HEK293 (cell line): ENCODE results near the gene LIPK.

Source experiments
- CTCF ChIA-PET: fragments of 350-600 bp; formaldehyde crosslinking; extraction: SDS; loops from one replicate; lab custom pipeline; 2021; ENCODE audit warnings: antibody characterized with exemption; lab: Yijun Ruan, JAX
- POLR2A ChIA-PET: fragments of 300-600 bp; formaldehyde crosslinking; extraction: SDS; loops from one replicate; lab custom pipeline; 2020; ENCODE audit warnings: antibody characterized with exemption, inconsistent platforms; lab: Yijun Ruan, JAX
- H3K27ac ChIP-seq: fragments of 200-500 bp; sonication (Bioruptor generic); 2 replicates; pipeline ENCODE4 v1.5.1; 2014; ENCODE audit warnings: low read depth, low read length, control low read depth, inconsistent platforms; ENCODE audit errors: extremely low read depth
- H3K36me3 ChIP-seq, 2 experiments: fragments of 200-500 bp in 1 of 2; sonication (Bioruptor generic) in 1 of 2; 1 replicate in 1 of 2; 2 replicates in 1 of 2; pipeline ENCODE4 v1.5.1; 2014 to 2017; ENCODE audit warnings: inconsistent platforms in 2 of 2, low read length in 2 of 2; ENCODE audit not compliant: control insufficient read depth in 2 of 2, insufficient read depth in 1 of 2
- H3K4me1 ChIP-seq: fragments of 200-500 bp; sonication (Bioruptor generic); 2 replicates; pipeline ENCODE4 v1.5.1; 2014; ENCODE audit warnings: mild to moderate bottlenecking, low read length, inconsistent platforms; ENCODE audit not compliant: control insufficient read depth, insufficient read depth
- H3K4me3 ChIP-seq: 2 replicates; pipeline ENCODE4 v1.5.1; 2011; ENCODE audit warnings: low read depth, mild to moderate bottlenecking, control low read depth, low read length, moderate library complexity
- H3K9me3 ChIP-seq: fragments of 200-500 bp; sonication (Bioruptor generic); 2 replicates; pipeline ENCODE4 v1.5.1; 2014; ENCODE audit warnings: low read depth, low read length, inconsistent platforms; ENCODE audit not compliant: control insufficient read depth, insufficient read depth
- EGR2 ChIP-seq: fragments of 450-650 bp; formaldehyde crosslinking; IDR thresholded peaks from 2 replicates; pipeline ENCODE4 v1.5.1; 2016; ENCODE audit warnings: low read depth, missing biosample characterization, missing genetic modification characterization
- KLF7 ChIP-seq: fragments of 450-650 bp; formaldehyde crosslinking; IDR thresholded peaks from 2 replicates; pipeline ENCODE4 v1.5.1; 2016; ENCODE audit warnings: missing biosample characterization, missing genetic modification characterization, borderline replicate concordance
- RBAK ChIP-seq: fragments of 450-650 bp; formaldehyde crosslinking; IDR thresholded peaks from 2 replicates; pipeline ENCODE4 v1.5.1; 2016; ENCODE audit warnings: missing biosample characterization, missing genetic modification characterization
- ZBTB17 ChIP-seq: fragments of 450-650 bp; formaldehyde crosslinking; IDR thresholded peaks from 2 replicates; pipeline ENCODE4 v1.5.1; 2016; ENCODE audit warnings: missing biosample characterization, missing genetic modification characterization
- ZFHX2 ChIP-seq: fragments of 450-650 bp; formaldehyde crosslinking; conservative IDR thresholded peaks from 2 replicates; pipeline ENCODE4 v1.5.1; 2016; ENCODE audit warnings: missing biosample characterization, missing genetic modification characterization
- ZFP41 ChIP-seq: fragments of 450-650 bp; formaldehyde crosslinking; IDR thresholded peaks from 2 replicates; pipeline ENCODE4 v1.5.1; 2016; ENCODE audit warnings: missing biosample characterization, missing genetic modification characterization, borderline replicate concordance
- ZIC2 ChIP-seq: fragments of 450-650 bp; formaldehyde crosslinking; IDR thresholded peaks from 2 replicates; pipeline ENCODE4 v1.5.1; 2016; ENCODE audit warnings: missing biosample characterization, missing genetic modification characterization
- ZNF10 ChIP-seq: fragments of 450-650 bp; formaldehyde crosslinking; IDR thresholded peaks from 2 replicates; pipeline ENCODE4 v1.5.1; 2017; ENCODE audit warnings: missing biosample characterization, missing genetic modification characterization
- ZNF354C ChIP-seq: fragments of 450-650 bp; formaldehyde crosslinking; IDR thresholded peaks from 2 replicates; pipeline ENCODE4 v1.5.1; 2016; ENCODE audit warnings: missing biosample characterization, missing genetic modification characterization, low read depth, borderline replicate concordance
- ZNF391 ChIP-seq: fragments of 450-650 bp; formaldehyde crosslinking; IDR thresholded peaks from 2 replicates; pipeline ENCODE4 v1.5.1; 2016; ENCODE audit warnings: low read depth, missing biosample characterization, missing genetic modification characterization, borderline replicate concordance
- ZNF558 ChIP-seq: fragments of 450-650 bp; formaldehyde crosslinking; IDR thresholded peaks from 2 replicates; pipeline ENCODE4 v1.5.1; 2016; ENCODE audit warnings: missing biosample characterization, missing genetic modification characterization
- ZNF624 ChIP-seq: fragments of 450-650 bp; formaldehyde crosslinking; IDR thresholded peaks from 2 replicates; pipeline ENCODE4 v1.5.1; 2017; ENCODE audit warnings: missing biosample characterization, missing genetic modification characterization
- ZNF626 ChIP-seq: fragments of 450-650 bp; sonication (Bioruptor Pico); formaldehyde crosslinking; IDR thresholded peaks from 2 replicates; pipeline ENCODE4 v1.5.1; 2018; ENCODE audit warnings: missing biosample characterization, missing genetic modification characterization, inconsistent platforms
- ZNF785 ChIP-seq: fragments of 450-650 bp; formaldehyde crosslinking; IDR thresholded peaks from 2 replicates; pipeline ENCODE4 v1.5.1; 2016; ENCODE audit warnings: missing biosample characterization, missing genetic modification characterization
- ZNF843 ChIP-seq: fragments of 450-650 bp; formaldehyde crosslinking; IDR thresholded peaks from 2 replicates; pipeline ENCODE4 v1.5.1; 2016; ENCODE audit warnings: missing biosample characterization, missing genetic modification characterization
- TF ChIP-seq, protein P1 (sequence below): fragments of 450-650 bp; formaldehyde crosslinking; IDR thresholded peaks from 2 replicates; pipeline ENCODE4 v1.5.1; 2016; ENCODE audit warnings: missing biosample characterization, missing genetic modification characterization, low read depth
- TF ChIP-seq, protein P2 (sequence below): fragments of 450-650 bp; formaldehyde crosslinking; optimal IDR thresholded peaks from 2 replicates; pipeline ENCODE3; 2016; ENCODE audit warnings: missing biosample characterization, mild to moderate bottlenecking, missing genetic modification characterization
- TF ChIP-seq, protein P3 (sequence below): fragments of 450-650 bp; formaldehyde crosslinking; IDR thresholded peaks from 2 replicates; pipeline ENCODE4 v1.5.1; 2016; ENCODE audit warnings: missing biosample characterization, missing genetic modification characterization

LIPK gene

DNA sequence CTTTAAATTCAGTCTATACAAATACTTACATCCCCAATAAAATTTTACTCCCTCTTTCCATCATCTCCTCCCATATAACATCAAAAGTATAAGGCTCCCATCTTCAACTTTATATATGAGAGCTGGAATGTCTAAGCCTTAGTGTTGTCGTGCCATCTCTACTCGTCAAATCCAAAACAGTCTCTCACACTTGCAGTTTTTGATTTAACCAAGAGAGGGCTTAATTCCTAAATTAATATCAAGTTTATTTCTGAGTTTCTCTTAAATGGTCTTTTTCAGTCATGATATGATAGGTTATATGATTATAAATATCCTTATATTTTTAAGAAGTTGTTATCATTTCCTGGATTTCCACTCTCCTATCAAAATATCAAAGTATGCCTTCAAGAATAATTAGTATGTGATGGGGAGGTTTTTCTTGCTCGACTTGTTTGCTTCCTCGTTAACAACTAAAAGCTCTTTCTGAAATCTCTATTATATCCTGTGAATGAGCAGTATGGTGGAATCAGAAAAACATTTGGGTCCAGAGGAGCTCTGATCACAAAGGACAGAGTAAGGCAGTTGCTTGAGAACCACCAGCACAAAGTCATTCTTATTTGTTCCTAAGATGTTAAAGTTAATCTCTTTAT, 12.5 kb upstream of the LIPK start:
- TF ChIP-seq ZBTB17 (tag by site-specific recombination) (no peak), ZNF391 (tag by site-specific recombination) (no peak), ZIC2 (no peak), RBAK (tag by site-specific recombination) (no peak), ZNF354C (tag by site-specific recombination) (no peak), ZNF558 (no peak), ZFP41 (tag by site-specific recombination) (no peak), ZNF624 (tag by site-specific recombination) (no peak), ZNF10 (tag by site-specific recombination) (no peak), ZNF843 (tag by site-specific recombination) (no peak)
- TF ChIP-seq, protein P1, sequence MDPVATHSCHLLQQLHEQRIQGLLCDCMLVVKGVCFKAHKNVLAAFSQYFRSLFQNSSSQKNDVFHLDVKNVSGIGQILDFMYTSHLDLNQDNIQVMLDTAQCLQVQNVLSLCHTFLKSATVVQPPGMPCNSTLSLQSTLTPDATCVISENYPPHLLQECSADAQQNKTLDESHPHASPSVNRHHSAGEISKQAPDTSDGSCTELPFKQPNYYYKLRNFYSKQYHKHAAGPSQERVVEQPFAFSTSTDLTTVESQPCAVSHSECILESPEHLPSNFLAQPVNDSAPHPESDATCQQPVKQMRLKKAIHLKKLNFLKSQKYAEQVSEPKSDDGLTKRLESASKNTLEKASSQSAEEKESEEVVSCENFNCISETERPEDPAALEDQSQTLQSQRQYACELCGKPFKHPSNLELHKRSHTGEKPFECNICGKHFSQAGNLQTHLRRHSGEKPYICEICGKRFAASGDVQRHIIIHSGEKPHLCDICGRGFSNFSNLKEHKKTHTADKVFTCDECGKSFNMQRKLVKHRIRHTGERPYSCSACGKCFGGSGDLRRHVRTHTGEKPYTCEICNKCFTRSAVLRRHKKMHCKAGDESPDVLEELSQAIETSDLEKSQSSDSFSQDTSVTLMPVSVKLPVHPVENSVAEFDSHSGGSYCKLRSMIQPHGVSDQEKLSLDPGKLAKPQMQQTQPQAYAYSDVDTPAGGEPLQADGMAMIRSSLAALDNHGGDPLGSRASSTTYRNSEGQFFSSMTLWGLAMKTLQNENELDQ (tag by site-specific recombination) = no peak
- TF ChIP-seq, protein P2, sequence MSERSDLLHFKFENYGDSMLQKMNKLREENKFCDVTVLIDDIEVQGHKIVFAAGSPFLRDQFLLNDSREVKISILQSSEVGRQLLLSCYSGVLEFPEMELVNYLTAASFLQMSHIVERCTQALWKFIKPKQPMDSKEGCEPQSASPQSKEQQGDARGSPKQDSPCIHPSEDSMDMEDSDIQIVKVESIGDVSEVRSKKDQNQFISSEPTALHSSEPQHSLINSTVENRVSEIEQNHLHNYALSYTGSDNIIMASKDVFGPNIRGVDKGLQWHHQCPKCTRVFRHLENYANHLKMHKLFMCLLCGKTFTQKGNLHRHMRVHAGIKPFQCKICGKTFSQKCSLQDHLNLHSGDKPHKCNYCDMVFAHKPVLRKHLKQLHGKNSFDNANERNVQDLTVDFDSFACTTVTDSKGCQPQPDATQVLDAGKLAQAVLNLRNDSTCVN (tag by site-specific recombination) = no peak
- ChIA-PET CTCF (interaction anchor here (0.6 to 1.8 kb wide), 9 partner anchors 10 to 128 kb away, joined by 3 to 4 read pairs (median 3); no protein-coding TSS in a partner anchor), POLR2A (no interaction called here)
- Histone ChIP-seq H3K9me3 (no peaks in the 10 kb centered on the region), H3K36me3 (no peaks in the 10 kb centered on the region), H3K4me3 (no peak overlapping the region), H3K4me1 (no peaks in the 10 kb centered on the region), H3K27ac (no peak overlapping the region)

DNA sequence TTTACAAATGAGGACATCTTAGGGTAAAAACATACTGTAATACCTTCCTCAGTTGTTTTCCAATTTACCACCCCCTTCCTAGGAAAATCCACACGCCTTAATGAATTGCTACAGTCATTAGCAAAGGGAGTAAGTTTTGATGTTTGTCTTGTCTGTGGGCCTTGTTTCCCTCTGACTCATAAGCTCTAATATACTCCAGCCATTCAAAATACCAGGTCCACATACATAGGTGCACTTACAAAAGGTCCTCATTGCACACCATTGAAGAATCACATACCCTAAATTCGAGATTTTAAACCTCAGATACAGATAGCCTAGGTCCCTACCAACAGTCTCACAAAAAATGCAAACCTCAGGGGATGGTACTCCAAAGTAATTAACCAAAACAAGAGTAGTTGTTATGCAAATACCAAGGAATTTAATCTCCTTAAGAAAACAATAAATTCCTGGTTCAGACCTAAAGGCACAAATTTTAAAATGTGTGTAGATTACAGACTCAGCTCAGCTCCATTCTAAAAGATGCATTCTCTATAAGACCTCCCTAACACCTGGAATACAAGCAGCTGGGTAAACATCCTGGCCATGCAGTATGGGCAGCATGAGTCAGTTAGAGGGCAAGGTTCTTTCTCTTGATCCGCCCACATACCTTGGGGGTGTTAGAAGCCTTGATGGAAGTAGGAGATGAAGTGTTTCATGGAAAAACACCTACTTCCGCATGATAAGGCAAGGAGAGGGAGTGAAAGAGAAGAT, 3.0 kb upstream of the LIPK start:
- H3K4me3 ChIP-seq = no peak overlapping the region
- ChIA-PET CTCF (interaction anchor here (0.5 to 1.4 kb wide), 4 partner anchors 9 to 131 kb away, joined by 3 to 4 read pairs (median 4); no protein-coding TSS in a partner anchor), POLR2A (no interaction called here)
- no peaks in the 10 kb centered on the region for H3K36me3 ChIP-seq
- no peak for TF ChIP-seq ZNF785 (tag by site-specific recombination)
- no peak for TF ChIP-seq ZNF626 (tag by site-specific recombination)
- no peak for TF ChIP-seq ZNF843 (tag by site-specific recombination)
- TF ChIP-seq EGR2 = peak; percentile 96
- TF ChIP-seq, protein P3, sequence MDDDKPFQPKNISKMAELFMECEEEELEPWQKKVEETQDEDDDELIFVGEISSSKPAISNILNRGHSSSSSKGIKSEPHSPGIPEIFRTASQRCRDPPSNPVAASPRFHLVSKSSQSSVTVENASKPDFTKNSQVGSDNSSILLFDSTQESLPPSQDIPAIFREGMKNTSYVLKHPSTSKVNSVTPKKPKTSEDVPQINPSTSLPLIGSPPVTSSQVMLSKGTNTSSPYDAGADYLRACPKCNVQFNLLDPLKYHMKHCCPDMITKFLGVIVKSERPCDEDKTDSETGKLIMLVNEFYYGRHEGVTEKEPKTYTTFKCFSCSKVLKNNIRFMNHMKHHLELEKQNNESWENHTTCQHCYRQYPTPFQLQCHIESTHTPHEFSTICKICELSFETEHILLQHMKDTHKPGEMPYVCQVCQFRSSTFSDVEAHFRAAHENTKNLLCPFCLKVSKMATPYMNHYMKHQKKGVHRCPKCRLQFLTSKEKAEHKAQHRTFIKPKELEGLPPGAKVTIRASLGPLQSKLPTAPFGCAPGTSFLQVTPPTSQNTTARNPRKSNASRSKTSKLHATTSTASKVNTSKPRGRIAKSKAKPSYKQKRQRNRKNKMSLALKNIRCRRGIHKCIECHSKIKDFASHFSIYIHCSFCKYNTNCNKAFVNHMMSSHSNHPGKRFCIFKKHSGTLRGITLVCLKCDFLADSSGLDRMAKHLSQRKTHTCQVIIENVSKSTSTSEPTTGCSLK (tag by site-specific recombination) = no peak
- no peak for TF ChIP-seq KLF7 (tag by site-specific recombination)
- TF ChIP-seq ZFHX2 (tag by site-specific recombination) = peak; percentile 88
- no peaks in the 10 kb centered on the region for H3K9me3 ChIP-seq
- no peak overlapping the region for H3K27ac ChIP-seq
- H3K4me1 ChIP-seq = peaks cover 10% of the 10 kb centered on the region; the same call in 1 of the 2 replicates
